Dendritic cell treated with granulocyte-macrophage colony-stimulating factor and Interleukin-4, amounts not matched to agents 40 ng/mL and 50 ng/mL, for 4 days (primary cell): Measurements from ENCODE around the gene RPL12.
A peak's percentile ranks its signal among the peaks of the same experiment; 100 is the strongest.

Source experiments
- H3K27ac Mint-ChIP-seq: one replicate; pipeline ENCODE4 v1.8.0; 2022; ENCODE audit warnings: mild to moderate bottlenecking, mixed read lengths
- H3K27me3 Mint-ChIP-seq: one replicate; pipeline ENCODE4 v1.8.0; 2022; ENCODE audit warnings: mild to moderate bottlenecking, mixed read lengths
- H3K36me3 Mint-ChIP-seq: one replicate; pipeline ENCODE4 v1.8.0; 2022; ENCODE audit warnings: low read depth, mixed read lengths
- H3K4me1 Mint-ChIP-seq: one replicate; pipeline ENCODE4 v1.8.0; 2022; ENCODE audit warnings: low read depth, mixed read lengths
- H3K4me3 Mint-ChIP-seq: one replicate; pipeline ENCODE4 v1.8.0; 2022; ENCODE audit warnings: mild to moderate bottlenecking, moderate library complexity, mixed read lengths
- H3K9me3 Mint-ChIP-seq: one replicate; pipeline ENCODE4 v1.8.0; 2022; ENCODE audit warnings: mixed read lengths
- intact Hi-C: fragments of 100-400 bp; cut with micrococcal nuclease; formaldehyde crosslinking; loops from one replicate; pipeline ENCODE4 v1.15.0; 2022

Gene RPL12

GRCh38 chr9:127398715-127399400 lies 52.3 kb downstream of the RPL12 start:
- H3K9me3 Mint-ChIP-seq, result no peaks in the 10 kb centered on the region
- H3K4me3 Mint-ChIP-seq, result peak overlapping the region; percentile 79
- peaks cover 24% of the 10 kb centered on the region for H3K27me3 Mint-ChIP-seq
- peak overlapping the region; percentile 80 for H3K27ac Mint-ChIP-seq
- peaks cover 25% of the 10 kb centered on the region for H3K4me1 Mint-ChIP-seq
- intact Hi-C loops, result loop anchor here (5.0 kb wide), 1 partner anchor 172 kb away; no protein-coding TSS in a partner anchor
- peaks cover 48% of the 10 kb centered on the region for H3K36me3 Mint-ChIP-seq

GRCh38 chr9:127398275-127398647 lies 52.9 kb downstream of the RPL12 start:
- Mint-ChIP-seq H3K4me3 (peak overlapping the region; percentile 79), H3K27me3 (peaks cover 24% of the 10 kb centered on the region), H3K9me3 (no peaks in the 10 kb centered on the region), H3K4me1 (peaks cover 25% of the 10 kb centered on the region), H3K36me3 (peaks cover 42% of the 10 kb centered on the region), H3K27ac (peak overlapping the region; percentile 80)
- intact Hi-C loops, result loop anchor here (5.0 kb wide), 1 partner anchor 171 kb away; no protein-coding TSS in a partner anchor
